CMK (cell line): Measurements from ENCODE around the gene KIRREL3.

ENCODE experiments used
- DNase-seq: peaks from one replicate; pipeline ENCODE4 v3.0.0-alpha.2; 2010; ENCODE audit warnings: low read depth

The KIRREL3 gene

GRCh38 chr11:126506789-126507188, 493.8 kb downstream of the KIRREL3 start:
- no peak for DNase-seq

GRCh38 chr11:126502982-126503381, 497.6 kb downstream of the KIRREL3 start:
- DNase-seq: no peak

GRCh38 chr11:126502159-126502558, 498.4 kb downstream of the KIRREL3 start:
- DNase-seq: no peak

GRCh38 chr11:126501641-126502040, 498.9 kb downstream of the KIRREL3 start:
- no peak for DNase-seq

- DNase-seq: no peak
Observed at GRCh38 chr11:126500981-126501380, 499.6 kb downstream of the KIRREL3 start.

GRCh38 chr11:126499131-126499752, 501.3 kb downstream of the KIRREL3 start:
- DNase-seq: no peak

GRCh38 chr11:126498281-126498680, 502.3 kb downstream of the KIRREL3 start:
- no peak for DNase-seq

GRCh38 chr11:126497581-126498122, 502.9 kb downstream of the KIRREL3 start:
- DNase-seq: no peak

- no peak for DNase-seq
Observed at GRCh38 chr11:126496576-126497337, 503.8 kb downstream of the KIRREL3 start.

- no peak for DNase-seq
Observed at GRCh38 chr11:126495281-126496220, 505.0 kb downstream of the KIRREL3 start.

GRCh38 chr11:126494831-126495230, 505.7 kb downstream of the KIRREL3 start:
- DNase-seq: no peak

GRCh38 chr11:126492331-126493082, 508.1 kb downstream of the KIRREL3 start:
- DNase-seq: no peak

GRCh38 chr11:126491092-126491491, 509.5 kb downstream of the KIRREL3 start:
- no peak for DNase-seq

GRCh38 chr11:126489836-126490660, 510.5 kb downstream of the KIRREL3 start:
- DNase-seq: no peak

- DNase-seq: no peak
Observed at GRCh38 chr11:126488591-126489370, 511.8 kb downstream of the KIRREL3 start.

- no peak for DNase-seq
Observed at GRCh38 chr11:126487711-126488110, 512.9 kb downstream of the KIRREL3 start.

GRCh38 chr11:126485986-126486635, 514.5 kb downstream of the KIRREL3 start:
- DNase-seq: no peak

GRCh38 chr11:126485021-126485792, 515.4 kb downstream of the KIRREL3 start:
- no peak for DNase-seq
